Heart right ventricle (tissue), 16 donors: ENCODE measurements around the gene GALNT16. TPM values are rescaled to one million over a fixed set of nuclear protein-coding genes. Genes with fewer than 3 reads are reported as not detected.

ENCODE experiments used
- ATAC-seq, 8 donors: fragments of 200-7000 bp; cut with Tn5 transposase; one replicate each; pipeline ENCODE4 v1.9.1; 2020; ENCODE audit warnings: mild to moderate bottlenecking in 8 of 8, moderate library complexity in 8 of 8, moderate number of reproducible peaks in 1 of 8
- DNase-seq, 2 donors: peaks; one replicate each; pipeline ENCODE4 v3.0.0-alpha.2; 2020
- H3K27ac ChIP-seq, 10 donors: fragments of 200-600 bp; sonication (generic) in 2 of 10; one replicate each; pipeline versions ENCODE4 v1.5.0 to v1.8.0; 2020 to 2022; ENCODE audit warnings: mild to moderate bottlenecking in 3 of 10
- H3K27me3 ChIP-seq, 7 donors: fragments of 200-600 bp; one replicate each; pipeline ENCODE4 v1.8.0; 2021 to 2022; ENCODE audit warnings: mild to moderate bottlenecking in 2 of 7
- H3K36me3 ChIP-seq, 9 donors: fragments of 200-600 bp; sonication (generic) in 1 of 9; one replicate each; pipeline versions ENCODE4 v1.5.0 to v1.8.0; 2020 to 2022; ENCODE audit warnings: mild to moderate bottlenecking in 2 of 9
- H3K4me1 ChIP-seq, 9 donors: fragments of 200-600 bp; sonication (generic) in 1 of 9; one replicate each; pipeline versions ENCODE4 v1.5.0 to v1.8.0; 2020 to 2022; ENCODE audit warnings: mild to moderate bottlenecking in 4 of 9
- H3K4me3 ChIP-seq, 10 donors: fragments of 200-600 bp; sonication (generic) in 2 of 10; one replicate each; pipeline versions ENCODE4 v1.5.0 to v1.8.0; 2020 to 2022; ENCODE audit warnings: mild to moderate bottlenecking in 7 of 10, moderate library complexity in 2 of 10
- H3K9me3 ChIP-seq, 11 donors: fragments of 200-600 bp in 10 of 11; sonication (generic) in 2 of 11; one replicate each; pipeline versions ENCODE4 v1.5.0 to v1.8.0; 2013 to 2022; ENCODE audit warnings: mild to moderate bottlenecking in 2 of 11, control low read depth in 1 of 11, moderate library complexity in 1 of 11
- CTCF ChIP-seq, 9 donors: fragments of 200-600 bp; sonication (generic) in 2 of 9; IDR thresholded peaks; one replicate each; pipeline versions ENCODE4 v1.5.0 to v1.8.0; 2021 to 2022; ENCODE audit warnings: antibody characterized with exemption in 9 of 9, mild to moderate bottlenecking in 5 of 9, moderate library complexity in 1 of 9
- WGBS, 2 donors: extraction: QIAGEN DNeasy Blood & Tissue Kit; methylation state at CpG; one replicate each; pipeline ENCODE4 v1.1.7; 2013; ENCODE audit warnings: inconsistent platforms in 1 of 2; 5-methylcytosine and 5-hydroxymethylcytosine counted together
- intact Hi-C, 10 donors: fragments of 100-400 bp; cut with DNase I; formaldehyde crosslinking; loops; one replicate each; pipeline versions ENCODE4 v1.11.1 to v1.14.2; 2022
- polyA plus RNA-seq, 2 donors: library from polyadenylated mRNA; stranded (reverse); fragments of 200-250 nt; gene quantifications; one replicate each; pipeline ENCODE4 v1.2.3, GENCODE V29; 2013
- total RNA-seq, 10 donors: library from RNA; stranded (reverse); fragmentation: NEBNext Ultra II Directional in 3 of 10; extraction: Animal tissue kit (Norgen Biotek cat#: 25700) in 3 of 10; gene quantifications; one replicate each; pipeline versions ENCODE4 v1.2.1 to v1.2.4, GENCODE V29; 2021 to 2023
- donor health status: Arrhythmogenic right ventricular cardiomyopathy.
- donor health status: ischemic (EF 13 %, LVEDD 7.1; RV severe dilation, severe dysfunction).
- donor health status: healthy with polysubstance abuse.
- donor health status: DM: no; HTN: yes; CAD: no.
- donor health status: DM: no; HTN: no; CAD: no.
- donor health status: ischemic (EF 25% LVEDD 6.9; RV normal size, moderate dysfunction).
- donor health status: ischemic (EF 25% LVEDD 5.7; RV mildly dilated, moderate dysfunction).
- donor health status: healthy.
- donor health status: DM: yes; HTN: yes; CAD: no.
- donor health status: Ischemic cardiomyopathy.
- donor health status: ischemic (EF 35%, LVEDD 5.7; RV mildly dilated, moderate dysfunction).
- donor health status: nonischemic (EF 11% LVEDD 7.7; RV severe dilation, severe dysfunction).
- donor health status: DM: yes; HTN: yes; CAD: no.
- donor health status: PGD.
- donor health status: ischemic (EF 29% LVEDD 5.4; RV normal size, mild dysfunction).
- donor health status: nonischemic (EF 23%, LVEDD 6.1; RV moderate dilation, normal function).

GALNT16 gene
- total and polyA plus RNA-seq, 12 donors: 9.6 to 106 (median 68.3) TPM

- no peak overlapping the region for H3K27ac ChIP-seq
- no peaks in the 10 kb centered on the region for H3K9me3 ChIP-seq
- WGBS, 2 donors: 96% methylated on average over 18 of the region's 18 CpGs
- intact Hi-C loops: no loop called here
- DNase-seq (no peak), ATAC-seq (no peak)
- H3K4me3 ChIP-seq: no peak overlapping the region
- H3K27me3 ChIP-seq: no peaks in the 10 kb centered on the region
- H3K4me1 ChIP-seq: peaks cover 10 to 31% (median 23%) of the 10 kb centered on the region in 9 donors
- no peak for TF ChIP-seq CTCF (IDR thresholded peaks at IDR 0.05)
- H3K36me3 ChIP-seq: peaks cover 0 to 5% (median 0%) of the 10 kb centered on the region in 9 donors
Observed at GRCh38 chr14:69320581-69321365, 60.8 kb downstream of the GALNT16 start.

DNA sequence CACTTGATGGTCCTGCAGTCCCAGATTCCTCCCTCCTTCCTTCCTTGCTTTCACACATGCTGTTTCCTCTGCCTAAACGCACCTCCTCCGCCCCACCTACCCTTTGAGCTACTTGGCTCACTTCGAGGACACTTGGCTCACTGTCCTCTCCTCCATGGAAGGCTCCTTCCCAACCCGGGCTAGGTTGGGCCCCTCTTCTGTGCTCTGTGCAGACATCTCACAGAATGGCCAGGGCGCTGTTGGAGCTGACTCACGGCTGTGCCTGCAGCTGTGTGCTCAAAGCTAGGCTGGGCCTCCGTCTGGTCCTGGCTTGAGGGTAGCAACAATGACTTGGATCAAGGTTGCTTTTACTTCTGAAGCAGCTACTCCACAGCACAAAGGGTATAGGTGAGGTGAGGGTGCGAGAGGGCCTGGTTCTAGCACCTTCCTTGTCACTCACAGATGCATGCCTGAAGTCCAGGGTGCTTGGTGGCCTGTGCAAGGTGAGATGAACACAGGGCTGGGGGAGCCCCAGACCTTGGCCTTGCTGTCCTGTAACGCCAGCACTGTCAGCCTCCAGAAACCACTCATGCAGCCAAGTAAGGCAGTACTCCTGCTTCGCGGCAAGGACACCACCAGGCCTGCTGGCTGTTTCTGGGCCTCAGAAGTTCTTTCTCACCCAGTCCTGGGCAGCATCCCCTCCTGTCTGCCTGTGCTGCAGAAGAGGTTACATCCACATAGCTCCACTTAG is 61.8 kb downstream of the GALNT16 start:
- TF ChIP-seq CTCF (IDR thresholded peaks at IDR 0.05): no peak
- H3K27me3 ChIP-seq: no peaks in the 10 kb centered on the region
- H3K36me3 ChIP-seq: peaks cover 0 to 14% (median 0%) of the 10 kb centered on the region in 9 donors
- intact Hi-C loops: no loop called here
- H3K27ac ChIP-seq: no peak overlapping the region
- WGBS, 2 donors: 82 to 87% methylated on average over 11 of the region's 11 CpGs
- H3K4me1 ChIP-seq: peaks cover 3 to 22% (median 16%) of the 10 kb centered on the region in 9 donors
- no peak overlapping the region for H3K4me3 ChIP-seq
- ATAC-seq (no peak), DNase-seq (no peak)
- no peaks in the 10 kb centered on the region for H3K9me3 ChIP-seq

GRCh38 chr14:69323266-69323998 is 63.5 kb downstream of the GALNT16 start:
- H3K27me3 ChIP-seq: no peaks in the 10 kb centered on the region
- no peak overlapping the region for H3K27ac ChIP-seq
- ATAC-seq (no peak), DNase-seq (no peak)
- no peak for TF ChIP-seq CTCF (IDR thresholded peaks at IDR 0.05)
- H3K4me1 ChIP-seq: peaks cover 0 to 6% (median under 1%) of the 10 kb centered on the region in 9 donors
- peaks cover 0 to 29% (median 0%) of the 10 kb centered on the region in 9 donors for H3K36me3 ChIP-seq
- intact Hi-C loops: no loop called here
- H3K4me3 ChIP-seq: no peak overlapping the region
- WGBS, 2 donors: 87 to 88% methylated on average over 11 of the region's 11 CpGs
- H3K9me3 ChIP-seq: no peaks in the 10 kb centered on the region

GRCh38 chr14:69323999-69324282 is 64.0 kb downstream of the GALNT16 start:
- intact Hi-C loops: no loop called here
- ATAC-seq (no peak), DNase-seq (no peak)
- 95 to 97% methylated on average over 1 of the region's 1 CpG for WGBS, 2 donors
- H3K27me3 ChIP-seq: no peaks in the 10 kb centered on the region
- H3K36me3 ChIP-seq: peaks cover 0 to 34% (median 0%) of the 10 kb centered on the region in 9 donors
- peaks cover 0 to 2% (median 0%) of the 10 kb centered on the region in 9 donors for H3K4me1 ChIP-seq
- no peak overlapping the region for H3K27ac ChIP-seq
- H3K4me3 ChIP-seq: no peak overlapping the region
- H3K9me3 ChIP-seq: no peaks in the 10 kb centered on the region
- TF ChIP-seq CTCF (IDR thresholded peaks at IDR 0.05): no peak
